Stimulated activated CD8-positive, alpha-beta memory T cell treated with anti-CD3 and anti-CD28 coated beads, Interleukin-4, amount 100 ng/mL, for 24 hours (primary cell): ENCODE data around the gene THBS4.
A peak's percentile ranks its signal among the peaks of the same experiment; 100 is the strongest.
"Not testable (repeated sequence)": the region's sequence is repeated elsewhere in the genome, so short reads cannot be mapped to it uniquely, and the experiment has no call there.

Source experiments
- DNase-seq: peaks from one replicate; pipeline ENCODE4 v3.0.0-alpha.2; 2020; ENCODE audit warnings: low read depth

THBS4 gene

GRCh38 chr5:80076131-80077050 lies 41.2 kb downstream of the THBS4 start:
- no peak for DNase-seq

DNA sequence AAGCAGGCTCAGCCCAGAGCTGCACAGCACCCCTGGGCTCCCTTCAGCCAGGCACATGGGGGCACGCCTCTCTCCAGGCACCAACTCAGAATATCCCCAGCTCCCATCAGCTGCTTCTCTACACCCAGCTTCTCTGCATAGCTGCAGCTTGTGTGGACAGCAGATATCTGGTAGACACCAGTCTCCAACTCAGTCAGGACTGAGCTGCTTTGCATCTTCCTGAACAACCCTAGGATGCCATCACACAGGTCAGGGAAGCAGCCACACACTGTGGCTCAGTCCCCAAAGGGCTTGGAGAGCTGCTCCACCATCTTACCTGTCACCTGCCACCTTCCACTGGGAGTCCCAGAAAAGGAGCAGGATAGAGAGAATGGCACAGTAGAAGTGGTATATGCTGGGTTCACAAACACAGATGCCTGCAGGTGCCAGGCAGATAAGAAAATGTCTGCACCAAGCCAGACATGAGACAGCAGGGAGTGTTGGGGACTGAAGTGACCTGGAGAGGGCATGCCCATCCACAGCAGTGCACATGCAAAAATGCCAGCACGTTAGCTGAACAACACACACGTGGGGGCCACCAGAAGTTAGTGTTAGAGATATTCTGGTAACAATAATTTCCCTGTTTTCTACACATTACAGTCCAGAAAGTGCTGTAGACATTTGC lies 42.0 kb downstream of the THBS4 start:
- no peak for DNase-seq

GRCh38 chr5:80078921-80079320 lies 43.8 kb downstream of the THBS4 start:
- DNase-seq: no peak

DNA sequence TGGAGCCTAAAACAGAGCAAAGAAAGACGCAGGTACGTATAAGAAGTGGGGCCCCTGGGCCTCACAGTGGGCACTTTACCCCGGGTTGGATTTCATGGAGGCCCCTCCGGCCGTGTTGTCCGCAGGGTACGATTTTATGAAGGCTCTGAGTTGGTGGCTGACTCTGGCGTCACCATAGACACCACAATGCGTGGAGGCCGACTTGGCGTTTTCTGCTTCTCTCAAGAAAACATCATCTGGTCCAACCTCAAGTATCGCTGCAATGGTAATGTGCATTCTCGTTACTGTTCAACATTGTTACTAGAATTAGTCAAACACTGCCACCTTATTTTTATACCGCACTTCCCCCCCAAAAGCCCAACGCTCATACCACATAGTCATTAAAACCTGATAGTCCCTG lies 47.1 kb downstream of the THBS4 start:
- no peak for DNase-seq

DNA sequence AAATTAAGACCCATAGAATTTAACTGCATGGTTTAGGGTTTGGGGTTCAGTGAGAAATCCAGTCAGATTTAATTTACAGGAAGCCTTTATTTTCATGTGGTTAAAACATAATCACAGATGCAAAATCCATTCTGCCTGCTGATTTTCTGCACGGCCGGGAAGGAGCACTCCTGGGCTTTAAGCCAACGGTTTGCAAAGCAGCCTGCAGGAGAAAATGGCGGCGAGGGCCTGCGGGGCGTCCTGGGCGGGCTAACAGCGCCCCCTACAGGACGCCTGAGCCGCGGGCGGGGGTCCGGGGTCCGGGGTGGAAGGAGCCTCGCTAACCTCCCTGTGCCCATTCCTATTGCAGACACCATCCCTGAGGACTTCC lies 47.6 kb downstream of the THBS4 start:
- peak; percentile 50 for DNase-seq

- DNase-seq: no peak
These were observed 48.1 kb downstream of the THBS4 start for GRCh38 chr5:80083101-80083890.

DNA sequence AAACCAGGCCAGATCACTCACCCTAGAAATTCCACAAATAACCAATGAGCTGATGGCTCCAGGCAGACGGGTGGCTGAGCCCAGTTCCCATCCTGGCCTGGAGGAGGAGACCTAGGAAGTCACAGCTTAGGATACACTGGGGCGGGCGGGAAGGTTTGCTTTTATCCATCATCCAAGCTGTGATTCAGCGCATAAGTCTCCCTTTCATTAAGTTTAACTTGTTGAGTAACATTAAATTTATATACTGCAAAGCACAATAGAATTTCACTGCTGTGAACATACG lies 55.7 kb downstream of the THBS4 start:
- no peak for DNase-seq

DNA sequence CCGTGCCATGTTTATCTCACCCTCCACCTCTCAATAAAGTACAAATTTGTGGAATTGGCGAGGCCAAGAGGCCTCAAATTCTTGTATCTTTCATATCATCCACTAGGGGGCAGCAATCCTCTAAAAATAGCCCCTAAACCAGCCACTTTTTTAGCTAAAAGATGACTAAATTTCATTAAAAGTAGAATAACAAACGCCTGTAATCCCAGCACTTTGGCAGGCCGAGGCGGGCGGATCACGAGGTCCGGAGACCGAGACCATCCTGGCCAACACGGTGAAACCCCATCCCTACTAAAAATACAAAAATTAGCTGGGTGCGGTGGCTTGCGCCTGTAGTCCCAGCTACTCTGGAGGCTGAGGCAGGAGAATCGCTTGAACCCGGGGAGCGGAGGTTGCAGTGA lies 56.6 kb downstream of the THBS4 start:
- DNase-seq: not testable (repeated sequence)

- no peak for DNase-seq
These were observed 57.4 kb downstream of the THBS4 start for GRCh38 chr5:80092486-80093107.

GRCh38 chr5:80093796-80094195 lies 58.6 kb downstream of the THBS4 start:
- no peak for DNase-seq

GRCh38 chr5:80094236-80094738 lies 59.1 kb downstream of the THBS4 start:
- DNase-seq: no peak

- no peak for DNase-seq
These were observed 62.3 kb downstream of the THBS4 start for GRCh38 chr5:80097451-80097850.

DNA sequence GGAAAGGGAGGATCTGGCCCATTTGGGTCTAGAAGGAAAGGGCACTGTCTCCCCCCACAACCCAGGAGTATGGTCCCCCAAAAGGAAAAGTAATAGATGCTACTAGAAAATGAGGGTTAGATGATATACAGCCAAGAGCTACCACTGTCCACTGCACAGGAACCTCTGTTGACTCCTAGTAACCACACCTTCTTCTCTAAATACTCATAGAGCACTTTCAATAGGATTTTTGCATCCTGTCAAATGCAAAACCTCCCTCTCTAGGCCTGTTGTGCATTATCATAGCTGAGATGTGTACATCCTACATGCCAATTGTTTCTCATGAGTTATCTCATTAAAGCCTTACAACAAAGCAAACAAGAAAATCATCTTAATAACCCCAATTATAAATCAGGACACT lies 66.8 kb downstream of the THBS4 start:
- DNase-seq: no peak

- no peak for DNase-seq
These were observed 68.2 kb downstream of the THBS4 start for GRCh38 chr5:80103371-80103770.

- no peak for DNase-seq
These were observed 70.7 kb downstream of the THBS4 start for GRCh38 chr5:80105698-80106439.

DNA sequence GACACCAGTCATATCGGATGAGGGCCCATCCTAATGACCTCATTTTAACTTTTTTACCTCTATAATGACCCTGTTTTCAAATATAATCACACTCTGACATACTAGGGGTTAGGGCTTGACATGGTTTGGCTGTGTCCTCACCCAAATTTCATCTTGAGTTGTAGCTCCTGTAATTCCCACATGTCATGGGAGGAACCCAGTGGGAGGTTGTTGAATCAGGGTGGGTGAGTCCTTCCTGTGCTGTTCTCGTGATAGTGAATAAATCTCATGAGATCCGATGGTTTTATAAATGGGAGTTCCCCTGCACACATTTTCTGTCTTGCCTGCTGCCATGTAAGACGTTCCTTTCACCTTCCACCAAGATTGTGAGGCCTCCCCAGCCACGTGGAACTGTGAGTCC lies 71.8 kb downstream of the THBS4 start:
- DNase-seq: no peak

GRCh38 chr5:80109646-80110478 lies 74.7 kb downstream of the THBS4 start:
- DNase-seq: no peak

DNA sequence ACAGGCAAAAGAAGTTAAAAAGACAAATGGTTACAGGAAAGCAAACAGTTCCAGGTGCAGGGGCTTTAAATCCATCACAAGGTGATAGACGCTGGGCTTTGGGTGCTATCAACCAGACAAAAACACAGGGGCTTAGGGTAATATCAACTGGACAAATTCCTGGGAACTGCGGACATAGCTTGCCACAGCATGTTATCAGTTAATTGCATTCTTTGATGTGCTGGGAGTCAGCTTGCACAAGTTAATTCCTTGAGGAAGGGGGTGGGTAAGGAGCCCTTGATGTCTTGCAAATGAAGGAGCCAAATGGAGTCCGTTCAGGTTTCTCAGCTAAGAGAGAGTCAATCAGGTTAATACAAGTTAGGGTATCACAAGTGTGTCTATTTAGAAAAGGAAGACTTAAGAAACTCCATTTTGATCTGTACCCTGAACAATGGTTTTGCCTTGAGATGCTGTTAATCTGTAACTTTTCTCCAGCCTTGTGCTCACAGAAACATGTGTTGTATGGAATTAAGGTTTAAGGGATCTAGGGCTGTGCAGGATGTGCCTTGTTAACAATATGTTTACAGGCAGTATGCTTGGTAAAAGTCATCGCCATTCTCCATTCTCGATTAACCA lies 76.3 kb downstream of the THBS4 start:
- DNase-seq: not testable (repeated sequence)

DNA sequence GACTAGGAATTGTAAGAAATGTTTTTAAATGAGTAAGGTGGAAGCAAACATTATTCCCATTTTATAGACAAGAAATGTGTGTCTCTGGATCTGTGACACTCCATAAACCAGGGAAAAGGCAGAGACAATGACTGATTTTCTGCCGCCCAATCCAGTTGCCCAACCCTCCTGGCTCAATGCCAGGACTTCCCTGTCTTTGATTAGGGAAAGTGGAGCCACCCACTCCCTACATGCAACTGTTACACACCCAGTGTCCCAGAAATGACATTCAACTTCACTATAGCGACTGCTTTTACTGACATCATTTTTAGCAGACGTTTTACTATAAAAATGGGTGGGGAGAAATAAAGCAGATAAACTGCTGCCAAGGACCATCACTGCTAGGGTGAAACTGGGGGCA lies 79.7 kb downstream of the THBS4 start:
- DNase-seq: no peak

- DNase-seq: no peak
These were observed 80.9 kb downstream of the THBS4 start for GRCh38 chr5:80116000-80116399.
